HG03457 (cell line): Measurements from ENCODE around the gene CD300LD.

Source experiments
- ATAC-seq: cut with Tn5 transposase; IDR thresholded peaks from one replicate; pipeline ENCODE4 v1.9.1; 2021; ENCODE audit warnings: moderate number of reproducible peaks; ENCODE audit not compliant: unreplicated experiment

The CD300LD gene

DNA sequence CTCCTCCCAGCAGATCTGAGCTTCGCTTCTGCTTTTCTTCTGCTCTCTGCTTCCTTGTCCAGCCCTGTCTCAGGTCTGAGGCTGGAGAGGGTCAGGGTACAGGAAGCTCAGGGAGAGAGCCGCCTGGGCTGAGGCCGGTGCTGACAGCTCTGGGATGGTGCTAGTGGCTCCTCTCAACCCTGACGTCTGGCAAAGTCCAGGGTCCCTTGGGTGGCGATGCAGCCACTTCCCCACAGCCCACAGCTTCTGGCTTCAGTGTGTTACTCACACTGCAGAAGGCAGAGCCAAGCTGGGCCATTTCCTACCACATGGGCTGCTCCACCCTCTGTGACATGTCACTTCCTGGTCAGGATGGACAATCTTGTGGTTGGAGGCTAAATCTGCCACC lies 46.2 kb downstream of the CD300LD start, which contains the start of gene CD300C:
Gene CD300C (minus strand): TSS at position 273 of the 388 bp plus-strand sequence. CDS start 333 bp downstream, outside the sequence.
- ATAC-seq = no peak

DNA sequence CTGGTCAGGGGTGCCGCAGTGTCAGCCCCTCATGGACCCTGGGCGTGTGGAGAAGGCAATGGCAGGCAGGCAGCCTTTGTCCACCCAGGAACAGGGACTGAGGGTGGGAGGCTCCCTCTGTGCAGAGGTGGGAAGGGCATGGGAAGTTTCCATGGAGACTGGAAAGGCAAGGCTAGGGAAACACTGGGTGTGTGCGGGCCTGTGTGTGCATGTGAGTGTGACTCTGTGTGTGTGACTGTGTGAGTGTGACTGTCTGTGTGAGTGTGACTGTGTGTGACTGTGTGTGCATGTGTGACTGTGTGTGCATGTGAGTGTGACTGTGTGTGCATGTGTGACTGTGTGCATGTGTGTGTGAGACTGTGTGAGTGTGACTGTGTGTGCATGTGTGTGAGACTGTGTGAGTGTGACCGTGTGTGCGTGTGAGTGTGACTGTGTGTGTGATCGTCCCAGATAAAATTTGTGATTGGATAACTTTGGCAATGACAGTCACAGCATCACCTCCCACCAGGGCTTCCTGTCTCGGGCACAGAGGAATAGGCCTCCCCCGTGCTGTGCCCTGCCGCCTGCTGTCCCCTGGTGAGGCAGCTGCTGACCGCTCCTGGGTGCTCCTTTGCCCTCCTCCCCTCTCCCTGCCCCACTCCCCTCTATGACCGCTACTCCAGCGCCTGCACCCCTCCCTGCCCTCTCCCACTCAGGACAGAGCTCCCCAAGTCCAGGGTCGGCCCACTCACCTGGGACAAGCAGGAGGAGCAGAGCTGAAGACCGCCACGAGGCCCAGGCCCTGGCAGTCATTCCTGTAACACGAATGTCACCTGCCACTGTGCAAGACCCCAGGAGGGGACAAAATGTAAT lies 46.9 kb downstream of the CD300LD start:
- ATAC-seq = no peak

DNA sequence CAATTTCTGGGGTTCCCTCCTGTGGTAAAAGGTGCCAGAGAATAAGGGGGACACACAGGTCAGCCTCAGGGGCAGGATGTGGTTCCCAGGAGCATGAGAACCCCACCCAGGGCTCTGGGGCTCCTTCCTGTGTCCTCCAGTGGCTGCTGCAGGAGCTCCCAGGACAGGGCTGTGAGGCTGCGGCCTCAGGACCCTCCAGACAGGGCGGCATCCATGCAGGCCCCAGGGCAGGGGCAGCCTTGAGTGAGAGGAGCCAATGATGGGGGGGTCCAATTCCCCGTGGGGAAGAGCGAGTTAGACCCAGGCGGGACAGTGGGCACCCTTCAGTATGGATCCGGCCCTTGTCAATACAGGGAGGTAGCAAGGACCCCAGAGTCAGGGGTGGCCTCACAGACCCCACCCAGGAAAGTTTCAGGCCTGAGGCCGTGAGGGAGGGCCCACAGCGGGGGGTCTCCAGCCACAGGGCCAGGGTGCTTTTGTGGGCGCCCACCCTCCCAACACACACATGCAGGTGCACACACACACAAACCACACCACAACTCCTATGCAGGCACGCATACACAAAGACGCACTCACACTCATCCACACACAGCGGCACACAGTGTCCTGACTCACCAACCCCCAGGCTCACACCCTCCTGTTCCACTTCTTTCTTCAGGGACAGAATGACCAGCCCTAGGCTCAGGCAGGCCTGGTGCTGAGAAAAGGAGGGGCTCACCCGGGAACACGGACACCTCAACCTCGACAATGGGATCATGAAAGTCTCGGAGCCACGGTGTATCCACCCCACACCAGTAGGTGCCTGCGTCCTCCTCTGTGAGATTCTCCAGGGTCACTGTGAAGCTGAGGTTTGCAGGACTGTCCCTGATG lies 48.0 kb downstream of the CD300LD start:
- ATAC-seq = no peak

DNA sequence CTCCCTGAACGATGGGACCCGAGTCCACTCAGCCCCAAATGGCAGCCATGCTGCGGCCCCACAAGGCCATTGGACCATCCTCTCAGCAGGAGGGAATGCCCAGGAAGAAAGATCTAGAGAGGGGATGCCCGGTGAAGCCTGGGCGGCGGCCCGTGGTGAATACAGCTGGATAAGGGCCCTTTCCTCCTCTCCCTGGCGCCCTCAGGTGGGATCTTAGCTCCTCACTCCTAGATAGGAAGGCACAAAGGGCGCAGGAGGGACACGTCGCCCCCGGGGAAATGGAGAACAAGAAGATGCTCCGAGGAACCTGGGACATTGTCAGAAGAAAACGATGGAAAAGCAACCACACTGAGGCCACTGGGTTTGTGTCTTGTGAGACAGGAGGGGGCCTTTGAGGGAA lies 48.7 kb downstream of the CD300LD start:
- ATAC-seq = no peak

DNA sequence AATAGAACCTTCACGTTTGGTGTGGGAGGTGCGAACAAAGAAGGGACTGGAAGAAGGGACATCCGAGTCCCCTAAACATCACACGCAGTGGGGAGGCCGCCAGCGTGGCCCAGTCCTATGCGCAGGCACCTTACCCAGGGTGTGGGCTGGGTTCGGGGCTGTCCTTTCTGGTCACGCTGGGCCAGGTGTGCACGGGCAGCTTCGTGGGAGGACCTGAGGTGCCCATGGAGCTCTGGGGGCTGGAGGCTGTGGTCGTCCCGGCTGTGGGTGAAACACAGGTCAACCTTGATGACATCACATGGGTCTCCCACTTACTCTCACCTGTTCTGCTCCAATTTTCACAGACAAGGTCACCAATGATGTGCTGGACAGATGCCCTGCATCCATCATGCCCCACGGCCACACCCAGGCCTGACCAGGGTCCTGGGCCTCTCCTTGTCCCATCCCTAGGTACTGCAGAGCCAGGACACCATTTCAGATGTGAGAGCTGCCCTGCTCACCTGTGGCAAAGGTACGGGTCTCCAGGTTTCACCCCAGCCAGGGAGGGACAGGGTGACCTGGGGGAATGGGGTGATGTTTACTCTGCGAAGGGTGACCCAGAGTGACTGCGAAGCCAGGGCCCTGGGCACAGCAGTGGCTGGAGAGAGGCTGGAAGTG lies 49.2 kb downstream of the CD300LD start:
- no peak for ATAC-seq

GRCh38 chr17:74542166-74542565 lies 49.9 kb downstream of the CD300LD start:
- no peak for ATAC-seq

GRCh38 chr17:74541176-74542111 lies 50.6 kb downstream of the CD300LD start:
- ATAC-seq = no peak

DNA sequence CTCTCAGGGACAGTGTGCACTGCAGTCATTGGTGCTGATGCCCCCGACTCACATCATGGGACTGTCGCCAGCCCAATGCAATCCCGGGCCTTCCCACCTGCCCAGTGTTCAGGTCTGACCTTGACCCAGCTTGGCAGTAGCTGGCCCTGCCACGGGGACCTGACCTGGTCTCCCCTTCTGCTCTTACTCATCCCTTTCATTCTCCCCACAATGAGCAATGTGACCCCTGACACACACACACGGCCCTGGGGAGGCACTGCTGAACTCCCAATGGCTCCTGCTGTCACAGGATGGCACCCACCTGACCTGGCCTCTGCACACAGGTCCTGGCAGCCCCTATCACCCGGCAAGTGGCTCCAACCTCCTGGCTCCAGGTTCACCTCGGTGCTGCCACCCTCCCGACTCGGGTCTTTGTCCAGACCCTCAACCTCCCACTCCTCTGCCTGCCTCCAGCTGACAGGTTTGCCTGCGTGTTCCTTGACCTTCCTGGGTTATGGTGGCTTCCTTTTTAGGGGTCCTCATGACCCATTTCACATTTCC lies 52.7 kb downstream of the CD300LD start:
- ATAC-seq = no peak

GRCh38 chr17:74536890-74537289 lies 55.2 kb downstream of the CD300LD start:
- no peak for ATAC-seq

- no peak for ATAC-seq
Observed at GRCh38 chr17:74532115-74532514, 60.0 kb downstream of the CD300LD start.

GRCh38 chr17:74531231-74531761 lies 60.8 kb downstream of the CD300LD start, which contains the start of gene CD300LB:
Gene CD300LB (minus strand): TSS chr17:74531475. CDS start chr17:74531350, 125 bp downstream.
- ATAC-seq = no peak

- ATAC-seq = no peak
Observed at GRCh38 chr17:74530831-74531150, 61.3 kb downstream of the CD300LD start.
